GM21576 (cell line): ENCODE measurements around the gene PAXX.

Experiments used
- ATAC-seq: cut with Tn5 transposase; IDR thresholded peaks from one replicate; pipeline ENCODE4 v1.9.1; 2021; ENCODE audit warnings: mild to moderate bottlenecking, moderate library complexity; ENCODE audit not compliant: unreplicated experiment

Gene PAXX

GRCh38 chr9:136980669-136981478 lies 11.3 kb upstream of the PAXX start:
- no peak for ATAC-seq

GRCh38 chr9:136981588-136982231 lies 10.5 kb upstream of the PAXX start:
- ATAC-seq = no peak

DNA sequence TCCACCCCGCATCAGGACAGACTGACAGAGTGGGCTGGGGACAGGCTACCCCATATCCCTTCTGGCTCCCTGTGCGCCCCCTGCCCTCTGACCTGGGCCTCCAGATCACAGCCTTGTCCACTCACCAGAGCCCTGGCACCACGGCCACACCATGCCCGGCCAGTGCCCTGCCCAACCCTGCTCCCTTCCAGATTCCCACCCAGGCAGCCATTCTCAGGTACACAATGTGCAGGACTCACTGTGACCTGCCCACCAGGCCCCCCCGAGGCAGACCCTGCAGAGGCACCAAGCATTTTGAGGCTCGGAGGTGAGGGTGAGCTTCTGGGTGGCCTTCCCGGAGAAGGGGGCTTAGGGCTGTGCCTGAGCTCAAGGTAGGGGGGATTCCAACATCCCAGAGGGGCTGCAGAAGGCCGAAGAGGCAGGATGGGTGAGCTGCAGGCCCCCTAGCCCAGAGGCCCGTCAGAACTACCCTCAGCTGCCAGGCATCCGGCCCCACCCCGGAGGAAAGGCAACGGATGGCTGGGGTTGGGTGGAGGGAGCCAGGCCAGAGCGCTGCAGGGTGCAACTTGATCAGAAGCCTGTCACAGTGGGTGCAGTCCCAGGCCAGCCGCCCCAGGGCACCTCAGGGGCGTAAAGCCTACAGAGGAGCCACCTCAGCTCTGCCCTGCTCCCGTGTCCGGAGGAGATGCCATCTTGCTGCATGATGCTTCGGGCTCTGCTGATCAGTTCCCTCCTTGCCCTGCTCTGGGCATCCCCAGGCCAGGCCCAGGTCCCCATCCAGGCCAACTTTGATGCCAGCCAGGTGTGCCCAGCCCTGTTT lies 9.8 kb upstream of the PAXX start, which contains the start of gene LCNL1:
TSS of gene LCNL1 (plus strand) at position 762 of the 820 bp plus-strand sequence. CDS start 594 bp downstream, outside the sequence.
- ATAC-seq = no peak

DNA sequence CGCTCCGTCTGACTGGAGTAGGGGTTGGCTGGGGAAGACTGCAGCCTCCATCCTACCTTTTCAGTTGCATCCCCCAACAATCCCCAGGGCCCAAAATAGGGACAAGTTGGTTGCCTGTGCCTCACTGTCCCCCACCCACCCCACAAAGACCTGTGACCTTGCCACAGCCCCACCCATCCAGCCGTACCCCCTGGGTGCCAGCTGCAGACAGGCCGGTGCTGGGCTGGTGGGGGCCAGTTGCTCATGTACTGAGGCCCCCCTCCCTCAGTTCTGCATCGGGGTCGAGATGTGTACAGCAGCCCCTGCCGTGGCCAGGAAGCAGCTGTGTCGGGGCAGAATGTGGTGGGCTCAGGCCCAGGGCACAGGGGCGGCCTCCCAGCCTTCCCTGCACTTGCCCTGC lies 9.1 kb upstream of the PAXX start:
- no peak for ATAC-seq

GRCh38 chr9:136983656-136984314 lies 8.4 kb upstream of the PAXX start:
- no peak for ATAC-seq

GRCh38 chr9:136984464-136985026 lies 7.7 kb upstream of the PAXX start:
- ATAC-seq = no peak

GRCh38 chr9:136985027-136985602 lies 7.1 kb upstream of the PAXX start:
- ATAC-seq = no peak

GRCh38 chr9:136985853-136986252 lies 6.4 kb upstream of the PAXX start:
- ATAC-seq = no peak

DNA sequence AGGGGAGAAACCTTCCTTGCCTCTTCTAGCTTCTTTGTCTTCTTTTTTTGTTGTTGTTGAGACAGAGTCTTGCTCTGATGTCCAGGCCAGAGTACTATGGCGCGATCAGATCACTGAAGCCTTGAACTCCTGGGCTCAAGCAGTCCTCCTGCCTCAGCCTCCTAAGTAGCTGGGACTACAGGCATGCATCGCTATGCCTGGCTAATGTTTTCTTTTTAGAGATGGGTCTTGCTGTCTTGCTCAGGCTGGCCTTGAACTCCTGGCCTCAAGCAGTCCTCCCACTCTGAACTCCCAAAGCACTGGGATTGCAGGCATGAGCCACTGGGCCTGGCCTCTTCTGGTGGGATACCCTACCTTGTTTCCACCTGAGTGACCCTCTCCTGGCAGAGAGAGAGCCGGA lies 3.4 kb upstream of the PAXX start:
- ATAC-seq = no peak

DNA sequence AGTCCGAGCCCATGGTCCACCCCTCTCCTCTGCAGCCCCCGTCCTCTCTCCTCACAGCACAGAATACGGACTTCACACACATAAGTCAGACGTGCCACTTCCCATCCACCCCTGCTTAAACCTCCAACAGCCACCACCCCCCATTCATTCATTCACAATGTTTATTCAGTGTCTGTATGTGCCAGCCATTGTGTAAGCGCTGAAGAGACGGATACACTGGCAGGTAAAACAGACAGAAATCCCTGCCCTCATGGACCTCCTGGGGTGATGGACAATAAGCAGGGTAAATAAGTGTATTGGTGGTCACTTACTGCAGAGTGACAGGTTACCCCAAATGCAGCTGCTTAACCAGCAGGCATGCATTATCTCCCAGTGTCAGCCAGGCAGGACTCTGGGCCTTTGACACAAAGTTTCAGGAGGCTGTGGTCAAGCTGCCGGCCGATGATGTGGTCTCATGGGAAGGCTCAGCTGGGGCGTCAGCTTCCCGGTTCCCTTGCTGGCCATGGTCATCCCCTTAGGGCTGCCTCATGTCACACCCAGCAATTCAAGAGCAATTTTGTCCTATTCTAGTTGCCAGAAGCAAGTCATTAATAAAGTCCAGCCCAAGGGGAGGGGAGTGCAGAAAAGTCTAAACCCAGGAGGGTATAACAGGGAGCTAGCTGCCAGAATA lies 1.8 kb upstream of the PAXX start:
- ATAC-seq = no peak

DNA sequence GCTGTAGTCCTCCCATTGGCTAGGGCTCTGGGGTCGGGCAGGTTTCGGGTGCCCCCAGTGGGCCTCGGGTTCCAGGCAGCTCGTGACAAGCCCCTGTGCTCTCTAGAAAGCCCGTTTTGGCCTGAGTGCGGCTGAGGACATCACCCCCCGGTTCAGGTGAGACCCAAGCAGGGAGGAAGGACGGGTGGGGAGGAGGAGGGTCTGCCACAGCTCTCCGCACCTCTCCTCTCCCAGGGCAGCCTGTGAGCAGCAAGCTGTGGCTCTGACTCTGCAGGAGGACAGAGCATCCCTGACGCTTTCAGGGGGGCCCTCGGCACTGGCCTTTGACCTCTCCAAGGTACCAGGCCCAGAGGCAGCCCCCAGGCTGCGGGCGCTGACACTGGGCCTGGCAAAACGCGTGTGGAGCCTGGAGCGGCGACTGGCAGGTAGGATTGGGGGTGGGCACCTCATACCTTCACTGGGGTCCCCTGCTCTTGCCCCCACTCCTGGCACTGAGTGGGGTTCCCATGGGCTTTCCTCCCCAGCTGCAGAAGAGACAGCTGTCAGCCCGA lies 672 bp downstream of the PAXX start:
- ATAC-seq = no peak

- ATAC-seq = no peak
Measured at GRCh38 chr9:136994180-136994887, 2.1 kb downstream of the PAXX start.

- no peak for ATAC-seq
Measured at GRCh38 chr9:136994888-136995230, 2.6 kb downstream of the PAXX start.

DNA sequence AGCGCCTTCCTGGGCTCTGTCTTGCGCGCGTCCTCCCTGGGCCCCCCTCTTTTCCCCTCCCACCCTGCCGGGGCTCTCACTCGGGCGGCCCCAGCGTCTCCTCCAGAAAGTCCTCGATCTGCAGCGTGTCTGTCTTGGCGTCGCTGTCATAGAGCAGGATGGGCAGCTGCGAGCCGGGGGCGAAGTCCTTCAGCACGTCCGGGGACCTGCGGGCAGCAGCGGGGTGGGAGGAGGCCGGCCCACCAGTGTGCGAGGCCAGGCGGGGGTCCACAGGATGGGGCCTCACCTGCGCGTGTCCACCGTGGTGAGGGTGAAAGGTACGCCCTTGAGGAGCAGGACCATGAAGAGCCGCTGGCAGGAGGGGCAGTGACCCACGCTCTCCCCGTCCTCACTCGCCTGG lies 3.1 kb downstream of the PAXX start:
- no peak for ATAC-seq

GRCh38 chr9:136995772-136996311 lies 3.6 kb downstream of the PAXX start:
- no peak for ATAC-seq

DNA sequence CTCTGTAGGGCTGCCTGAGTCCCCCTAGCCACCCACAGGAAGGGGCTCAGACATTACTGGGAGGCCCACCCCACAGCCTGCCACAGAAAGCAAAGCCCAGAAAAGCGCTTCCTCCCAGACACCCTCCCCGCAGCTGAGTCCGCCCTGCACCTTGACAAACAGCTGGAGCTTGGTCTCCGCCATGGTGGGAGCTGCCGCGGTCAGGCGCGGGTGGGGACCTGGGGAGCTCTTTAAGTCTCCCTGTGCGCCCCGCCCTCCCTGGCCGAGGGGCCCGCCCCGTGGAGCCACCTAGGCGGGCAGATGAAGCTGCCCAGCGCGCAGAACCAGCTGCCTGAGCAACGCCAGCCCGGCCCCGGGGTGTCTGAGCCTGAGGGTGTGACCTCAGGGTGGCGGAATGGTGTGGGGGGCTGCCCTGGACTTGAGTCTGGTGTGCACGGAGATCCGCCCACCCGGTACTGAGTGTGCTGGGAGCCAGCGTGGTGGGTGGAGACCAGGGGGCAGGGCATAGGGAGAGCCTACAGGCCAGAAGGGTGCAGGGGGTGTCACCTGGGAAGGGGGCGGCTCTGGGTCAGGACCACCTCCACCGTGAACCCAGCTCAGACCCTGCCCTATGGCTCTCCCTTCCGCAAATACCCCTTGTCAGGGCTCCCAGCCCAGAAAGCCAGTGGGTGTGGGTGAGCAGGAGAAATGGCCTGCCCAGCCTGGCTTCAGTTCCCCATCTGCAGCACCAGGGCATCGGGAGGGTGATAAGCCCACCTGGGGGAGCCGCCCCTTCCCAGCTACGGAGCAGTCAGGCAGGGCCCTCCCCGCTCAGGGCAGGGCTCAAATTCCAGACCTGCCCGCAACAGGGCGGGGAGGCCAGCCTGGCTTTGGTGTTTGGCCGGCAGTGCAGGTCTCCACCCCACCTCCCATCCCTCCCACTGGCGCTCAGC lies 4.4 kb downstream of the PAXX start, which contains the start of gene CLIC3:
TSS of gene CLIC3 (minus strand) at position 208 of the 932 bp plus-strand sequence. CDS start at position 183, 25 bp downstream.
- no peak for ATAC-seq

DNA sequence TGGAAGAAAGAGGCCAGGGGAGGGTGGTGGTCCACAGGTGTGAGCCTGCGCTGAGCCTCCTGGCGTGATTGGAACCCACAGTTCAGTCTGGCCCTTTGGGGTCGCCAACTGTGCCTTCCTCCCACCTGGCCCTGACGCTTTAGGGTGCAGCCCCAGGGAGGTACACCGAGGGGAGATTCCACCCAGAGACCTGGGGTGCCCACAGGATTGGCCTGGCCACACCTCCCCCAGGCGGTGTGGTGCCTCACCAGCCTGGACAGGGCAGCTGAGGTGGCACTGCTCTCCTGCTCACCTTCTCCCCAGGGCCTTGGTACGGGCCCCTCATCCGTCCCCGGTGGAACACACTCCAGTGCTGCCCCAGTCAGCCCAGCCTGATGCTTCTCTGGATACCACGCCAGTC lies 5.1 kb downstream of the PAXX start:
- ATAC-seq = no peak
